ENCODE results near the gene FAM53B.
A peak's percentile ranks its signal among the peaks of the same experiment; 100 is the strongest.
"Not testable (repeated sequence)": the region's sequence is repeated elsewhere in the genome, so short reads cannot be mapped to it uniquely, and the experiment has no call there.

Gene FAM53B

DNA sequence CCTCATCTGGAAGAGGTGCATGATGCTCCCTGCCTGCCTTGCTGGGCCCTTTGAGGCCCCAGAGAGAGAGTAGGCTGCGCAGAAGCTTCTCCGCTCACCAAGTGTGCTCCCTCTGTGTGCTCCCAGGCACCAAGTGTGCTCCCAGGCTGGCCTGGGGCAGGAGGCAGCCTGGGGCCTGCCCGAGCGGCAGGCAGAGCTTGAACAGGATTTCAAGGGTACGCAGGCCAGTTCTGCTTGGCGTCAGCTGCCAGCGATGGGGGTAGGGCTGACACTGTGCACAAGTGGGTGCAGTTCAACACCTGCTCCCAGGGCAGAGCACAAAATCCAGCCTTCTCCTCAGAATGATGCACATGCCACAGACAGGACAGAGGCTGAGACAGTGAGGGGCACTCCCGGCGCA lies 119.7 kb downstream of the FAM53B start:
- no peak for DNase-seq

DNA sequence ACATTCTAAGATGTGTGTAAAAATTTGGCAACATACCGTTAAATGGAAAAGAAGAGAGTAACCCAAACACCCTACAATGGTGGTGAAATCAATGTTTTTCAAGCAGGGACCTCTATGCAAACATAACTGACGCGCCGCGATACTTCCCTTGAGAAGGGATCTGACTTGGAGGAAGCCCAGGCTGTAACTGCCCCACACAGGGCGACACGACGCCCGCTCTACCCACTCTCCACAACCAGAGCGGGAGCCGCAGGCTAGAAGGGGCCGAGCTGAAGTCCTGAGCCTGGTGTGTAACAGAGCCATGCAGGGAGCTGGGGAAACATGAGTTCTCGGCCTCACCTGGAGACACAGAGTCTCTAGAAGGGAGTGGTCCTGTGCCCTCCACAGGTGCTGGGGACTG lies 120.2 kb downstream of the FAM53B start:
- no peak for DNase-seq

GRCh38 chr10:124622866-124623536 lies 121.2 kb downstream of the FAM53B start:
- DNase-seq, result no peak

DNA sequence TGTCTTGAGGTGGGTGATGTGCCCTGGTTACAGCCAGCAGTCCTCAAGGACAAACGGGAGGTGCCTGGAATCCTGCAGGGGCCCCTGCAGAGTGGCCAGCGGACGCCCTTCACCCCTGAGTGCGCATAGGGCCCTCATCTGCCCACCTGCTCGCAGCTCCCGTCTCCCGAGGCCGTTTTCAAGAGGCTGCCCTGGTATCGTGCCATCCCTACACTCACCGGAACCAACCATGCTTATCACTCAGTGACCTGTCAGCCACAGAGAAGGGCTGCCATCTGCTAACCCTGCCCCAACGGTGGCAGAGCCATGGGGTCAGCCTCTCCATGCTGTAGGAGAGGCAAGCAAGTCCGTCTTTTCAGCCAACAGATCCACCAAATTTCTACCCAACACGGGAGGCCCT lies 122.0 kb downstream of the FAM53B start:
- DNase-seq, result no peak

- no peak for DNase-seq
These were observed 122.5 kb downstream of the FAM53B start for GRCh38 chr10:124621637-124622036.

DNA sequence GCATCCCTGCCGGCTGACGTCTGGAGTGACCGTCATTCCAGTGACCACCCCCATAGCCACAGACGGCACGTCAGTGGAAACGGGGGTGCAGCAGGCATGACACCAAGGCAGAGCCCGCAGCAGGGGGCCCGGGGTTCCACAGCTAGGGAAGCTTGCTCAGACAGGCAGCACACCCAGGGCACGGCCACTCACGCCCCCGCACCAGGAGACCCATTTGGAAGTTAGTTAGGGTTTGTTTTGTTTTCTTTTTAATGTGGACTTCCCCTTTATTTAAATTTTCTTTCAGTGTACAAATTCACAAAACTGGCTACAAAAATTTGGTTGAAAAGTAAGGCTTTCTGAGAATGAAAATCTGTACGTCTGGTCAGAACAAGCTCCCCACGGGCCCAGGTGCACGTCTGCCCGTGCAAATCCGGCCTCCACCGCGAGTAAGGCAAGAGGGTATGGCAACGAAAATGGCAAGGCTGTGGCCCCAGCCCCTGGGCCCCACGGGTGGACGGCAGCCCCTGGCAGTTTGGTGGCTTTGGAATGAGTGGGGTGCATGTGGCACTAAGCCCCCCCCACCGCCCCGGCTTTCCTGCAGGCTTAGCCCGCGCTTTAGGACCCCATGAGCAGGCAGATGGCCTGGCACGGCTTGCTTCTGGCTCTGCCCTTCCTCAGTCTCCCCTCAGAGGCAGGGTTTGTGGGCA lies 124.2 kb downstream of the FAM53B start:
- no peak for DNase-seq

GRCh38 chr10:124619195-124619594 lies 125.0 kb downstream of the FAM53B start:
- no peak for DNase-seq

DNA sequence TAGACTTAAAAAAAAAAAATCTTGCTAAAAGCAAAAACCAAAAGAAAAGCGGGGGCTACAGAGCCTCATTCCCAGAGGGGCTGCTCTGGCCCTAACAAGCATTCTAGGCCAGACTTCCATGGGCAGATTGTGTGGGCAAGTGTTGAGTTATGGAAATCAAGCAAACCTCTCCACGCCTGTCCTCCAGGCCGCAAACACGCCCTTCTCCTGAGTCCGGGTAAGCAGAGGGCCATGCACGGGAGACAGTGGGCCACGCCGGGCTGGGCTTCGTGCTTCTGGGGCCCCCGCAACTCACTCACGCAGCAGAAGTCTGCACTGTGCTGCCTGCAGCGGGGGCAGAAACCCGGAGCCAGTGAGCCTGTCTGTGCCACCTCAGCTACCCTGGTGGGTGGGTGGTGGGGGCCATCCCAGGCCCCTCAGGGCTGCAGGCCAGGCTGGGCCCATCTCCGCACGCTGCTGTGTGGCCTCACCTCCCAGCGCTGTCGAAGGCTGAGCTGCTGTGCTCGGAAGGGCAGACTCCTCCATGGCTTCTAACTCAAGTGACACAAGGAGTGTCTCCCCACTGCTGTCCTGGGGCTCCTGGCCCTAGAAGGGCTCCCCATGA lies 125.6 kb downstream of the FAM53B start:
- no peak for DNase-seq

DNA sequence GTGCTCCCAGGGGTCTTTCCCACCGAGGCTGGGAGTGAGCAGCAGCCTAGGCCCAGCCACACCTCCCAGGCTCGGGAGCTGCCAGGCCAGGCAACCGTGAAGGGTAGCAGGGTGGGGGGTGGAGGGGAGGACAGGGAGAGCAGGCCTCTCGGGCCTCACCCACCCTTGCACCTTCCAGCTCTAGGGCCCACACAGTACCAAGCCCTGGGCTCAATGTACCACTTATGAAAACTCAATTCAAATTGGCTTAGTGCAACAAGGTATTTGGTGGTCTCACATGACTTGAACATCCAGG lies 127.4 kb downstream of the FAM53B start:
- DNase-seq, result no peak

GRCh38 chr10:124616040-124616835 lies 127.9 kb downstream of the FAM53B start:
- peak; percentile 42 for DNase-seq

DNA sequence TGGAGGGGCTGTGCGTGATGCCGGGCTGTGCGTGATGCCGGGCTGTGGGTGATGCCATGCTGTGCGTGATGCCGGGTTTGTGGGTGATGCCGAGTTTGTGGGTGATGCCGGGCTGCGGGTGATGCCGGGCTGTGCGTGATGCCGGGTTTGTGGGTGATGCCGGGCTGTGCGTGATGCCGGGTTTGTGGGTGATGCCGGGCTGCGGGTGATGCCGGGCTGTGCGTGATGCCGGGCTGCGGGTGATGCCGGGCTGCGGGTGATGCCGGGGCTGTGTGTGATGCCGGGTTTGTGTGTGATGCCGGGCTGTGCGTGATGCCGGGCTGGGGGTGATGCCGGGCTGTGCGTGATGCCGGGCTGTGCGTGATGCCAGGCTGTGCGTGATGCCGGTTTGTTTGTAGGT lies 128.9 kb downstream of the FAM53B start:
- DNase-seq, result no peak

DNA sequence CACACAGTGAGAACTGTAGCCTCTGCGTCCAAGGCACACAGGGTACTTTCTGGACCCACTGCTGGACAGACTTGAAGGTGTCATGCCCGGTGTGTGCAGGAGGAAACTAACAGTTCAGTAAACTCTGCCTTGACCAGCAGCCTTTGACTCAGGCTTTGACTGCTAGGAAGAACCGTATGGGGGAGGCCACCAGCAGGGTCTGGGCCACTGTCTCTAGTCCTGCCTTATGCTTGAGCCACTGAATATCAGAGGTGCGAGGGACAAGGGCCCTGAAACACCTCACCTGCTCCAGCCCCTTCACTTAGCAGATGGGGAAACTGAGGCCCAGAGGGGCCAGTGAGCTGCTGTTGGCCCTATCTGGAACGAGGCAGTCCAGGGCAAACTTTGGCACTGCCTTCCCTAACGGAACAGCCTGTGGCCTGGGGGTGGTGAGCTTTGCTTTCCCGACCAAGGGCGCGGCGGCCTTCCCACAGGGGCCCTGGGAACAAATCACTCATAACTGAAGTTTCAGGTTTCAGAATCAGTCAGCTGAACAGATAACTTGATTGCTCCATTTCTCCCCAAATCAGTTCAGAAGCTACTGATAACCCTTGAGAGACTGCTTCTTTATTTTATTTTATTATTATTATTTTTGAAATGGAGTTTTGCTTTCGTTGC lies 130.0 kb downstream of the FAM53B start:
- no peak for DNase-seq

GRCh38 chr10:124612611-124613498 lies 131.3 kb downstream of the FAM53B start:
- peak; percentile 42 for DNase-seq

DNA sequence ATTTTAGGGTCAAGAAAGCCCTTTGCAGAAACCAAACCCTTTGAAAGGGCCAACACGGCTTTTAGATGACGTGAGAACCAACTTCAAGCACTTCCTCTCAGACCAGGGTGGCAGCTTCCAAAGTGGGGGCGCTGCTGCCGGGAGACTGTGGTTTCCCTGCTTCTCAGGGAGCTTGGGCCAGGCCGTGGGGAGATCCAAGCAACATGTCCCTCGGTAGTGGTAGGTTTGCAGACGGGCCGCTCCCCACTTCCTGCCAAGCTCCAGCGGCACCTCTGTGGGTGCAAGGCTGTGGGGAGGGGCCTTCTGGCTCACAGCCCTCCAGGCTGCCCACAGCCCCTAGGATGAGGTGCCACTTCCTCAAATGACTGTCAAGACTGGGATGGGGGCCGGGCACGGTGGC lies 132.4 kb downstream of the FAM53B start:
- DNase-seq, result peak; percentile 67

- not testable (repeated sequence) for DNase-seq
These were observed 133.3 kb downstream of the FAM53B start for GRCh38 chr10:124610851-124611250.

DNA sequence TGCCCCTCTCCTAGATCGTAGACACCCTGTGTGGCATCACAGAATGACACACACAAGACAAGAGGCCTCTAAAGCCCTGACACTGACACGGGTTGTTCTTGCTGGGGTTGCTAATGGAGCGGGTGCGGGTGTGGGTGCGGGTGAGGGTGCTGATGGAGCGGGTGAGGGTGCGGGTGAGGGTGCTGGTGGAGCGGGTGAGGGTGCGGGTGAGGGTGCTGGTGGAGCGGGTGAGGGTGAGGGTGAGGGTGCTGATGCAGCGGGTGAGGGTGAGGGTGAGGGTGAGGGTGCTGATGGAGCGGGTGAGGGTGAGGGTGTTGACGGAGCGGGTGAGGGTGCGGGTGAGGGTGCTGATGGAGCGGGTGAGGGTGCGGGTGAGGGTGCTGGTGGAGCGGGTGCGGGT lies 134.0 kb downstream of the FAM53B start:
- DNase-seq, result not testable (repeated sequence)

DNA sequence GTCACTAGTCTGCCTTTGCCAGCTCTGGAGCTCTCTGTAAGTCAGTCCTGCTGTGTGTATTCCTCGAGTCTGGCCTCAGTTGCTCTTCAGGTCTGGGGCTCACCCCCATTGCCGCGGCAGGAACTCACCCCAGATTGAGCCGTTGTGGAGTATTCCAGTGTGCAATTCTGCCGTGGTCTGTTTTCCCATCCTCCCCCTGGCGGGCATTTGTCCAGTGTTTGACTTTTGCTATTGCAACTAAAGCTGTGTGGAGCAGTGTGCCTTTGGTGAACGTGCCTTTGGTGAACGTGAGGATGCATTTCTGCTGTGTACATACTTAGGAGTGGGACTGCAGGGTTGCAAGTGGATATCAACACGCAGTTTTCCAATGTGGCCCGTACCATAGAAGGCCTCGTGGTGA lies 134.5 kb downstream of the FAM53B start:
- no peak for DNase-seq

- no peak for DNase-seq
These were observed 136.0 kb downstream of the FAM53B start for GRCh38 chr10:124608093-124608721.

DNA sequence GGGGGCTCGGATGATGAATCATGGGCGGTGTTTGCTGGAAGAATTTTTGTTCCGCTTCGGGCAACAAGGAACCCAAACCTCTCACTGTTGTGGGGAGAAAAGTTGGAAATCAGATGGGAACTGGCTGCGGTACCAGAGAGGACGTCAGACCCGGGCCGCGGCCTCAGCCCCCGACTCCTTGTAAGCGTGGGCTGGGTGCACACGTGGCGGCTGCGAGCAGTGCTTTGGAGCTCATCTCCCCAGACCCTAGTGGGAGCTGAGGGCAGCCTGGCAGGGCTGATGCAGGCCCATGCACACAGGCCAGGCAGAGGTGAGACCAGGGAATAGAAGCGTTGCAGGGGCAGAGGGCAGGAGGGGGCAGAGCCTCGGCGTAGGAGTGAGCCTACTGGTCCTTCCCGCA lies 136.5 kb downstream of the FAM53B start:
- no peak for DNase-seq

GRCh38 chr10:124606822-124607221 lies 137.4 kb downstream of the FAM53B start:
- DNase-seq, result no peak
